ENCODE data around the gene MAST3.
"Not testable (repeated sequence)": the region's sequence is repeated elsewhere in the genome, so short reads cannot be mapped to it uniquely, and the experiment has no call there.

The MAST3 gene

GRCh38 chr19:18101268-18101667 lies 3.7 kb downstream of the MAST3 start:
- Histone ChIP-seq H2AFZ (peak overlapping the region; percentile 12), H3K36me3 (ENCODE audit: control insufficient read depth, insufficient read depth, low read length) (no peaks in the 10 kb centered on the region), H3K79me2 (no peaks in the 10 kb centered on the region), H3K27ac (no peak overlapping the region), H3K9me3 (ENCODE audit: control insufficient read depth, low read length) (no peaks in the 10 kb centered on the region), H3K4me2 (ENCODE audit: low read length) (no peak overlapping the region), H3K4me3 (ENCODE audit: low read depth, low read length) (peak overlapping the region; percentile 8), H3K4me1 (peaks cover 14% of the 10 kb centered on the region), H3K27me3 (ENCODE audit: control insufficient read depth, insufficient read depth, low read length) (no peaks in the 10 kb centered on the region), H3K9ac (no peak overlapping the region)
- TF ChIP-seq, protein P1, sequence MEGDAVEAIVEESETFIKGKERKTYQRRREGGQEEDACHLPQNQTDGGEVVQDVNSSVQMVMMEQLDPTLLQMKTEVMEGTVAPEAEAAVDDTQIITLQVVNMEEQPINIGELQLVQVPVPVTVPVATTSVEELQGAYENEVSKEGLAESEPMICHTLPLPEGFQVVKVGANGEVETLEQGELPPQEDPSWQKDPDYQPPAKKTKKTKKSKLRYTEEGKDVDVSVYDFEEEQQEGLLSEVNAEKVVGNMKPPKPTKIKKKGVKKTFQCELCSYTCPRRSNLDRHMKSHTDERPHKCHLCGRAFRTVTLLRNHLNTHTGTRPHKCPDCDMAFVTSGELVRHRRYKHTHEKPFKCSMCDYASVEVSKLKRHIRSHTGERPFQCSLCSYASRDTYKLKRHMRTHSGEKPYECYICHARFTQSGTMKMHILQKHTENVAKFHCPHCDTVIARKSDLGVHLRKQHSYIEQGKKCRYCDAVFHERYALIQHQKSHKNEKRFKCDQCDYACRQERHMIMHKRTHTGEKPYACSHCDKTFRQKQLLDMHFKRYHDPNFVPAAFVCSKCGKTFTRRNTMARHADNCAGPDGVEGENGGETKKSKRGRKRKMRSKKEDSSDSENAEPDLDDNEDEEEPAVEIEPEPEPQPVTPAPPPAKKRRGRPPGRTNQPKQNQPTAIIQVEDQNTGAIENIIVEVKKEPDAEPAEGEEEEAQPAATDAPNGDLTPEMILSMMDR (IDR thresholded peaks at IDR 0.05), result no peak

DNA sequence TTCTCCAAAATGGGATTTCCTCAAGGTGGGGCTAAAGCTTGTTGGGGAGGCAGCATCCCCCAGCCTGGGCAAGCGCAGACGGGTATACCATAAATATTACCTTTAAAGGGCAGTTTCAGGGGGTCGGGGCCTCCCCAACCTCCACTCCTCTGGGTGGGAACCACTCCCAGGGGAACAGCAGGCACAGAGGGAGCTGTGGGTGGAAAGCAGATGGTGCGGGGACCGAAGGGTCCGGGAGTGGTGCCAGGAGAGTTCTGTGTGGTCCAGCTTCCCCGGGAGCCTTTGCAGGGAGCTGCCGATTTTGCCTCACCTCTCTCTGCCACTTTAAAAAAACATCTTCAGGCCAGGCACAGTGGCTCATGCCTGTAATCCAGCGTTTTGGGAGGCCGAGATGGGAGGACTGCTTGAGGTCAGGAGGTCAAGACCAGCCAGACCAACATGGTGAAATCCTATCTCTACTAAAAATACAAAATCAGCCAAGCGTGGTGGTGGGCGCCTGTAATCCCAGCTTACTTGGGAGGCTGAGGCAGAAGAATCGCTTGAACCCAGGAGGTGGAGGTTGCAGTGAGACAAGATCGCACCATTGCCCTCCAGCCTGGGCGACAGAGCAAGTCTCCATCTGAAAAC lies 5.5 kb downstream of the MAST3 start:
- H3K4me2 ChIP-seq (ENCODE audit: low read length), result no peak overlapping the region
- no peaks in the 10 kb centered on the region for H3K79me2 ChIP-seq
- H3K27ac ChIP-seq, result no peak overlapping the region
- H3K9me3 ChIP-seq (ENCODE audit: control insufficient read depth, low read length), result no peaks in the 10 kb centered on the region
- no peaks in the 10 kb centered on the region for H3K27me3 ChIP-seq (ENCODE audit: control insufficient read depth, insufficient read depth, low read length)
- H3K36me3 ChIP-seq (ENCODE audit: control insufficient read depth, insufficient read depth, low read length), result no peaks in the 10 kb centered on the region
- no peak overlapping the region for H2AFZ ChIP-seq
- H3K4me1 ChIP-seq, result peaks cover 12% of the 10 kb centered on the region
- H3K9ac ChIP-seq, result no peak overlapping the region
- H3K4me3 ChIP-seq (ENCODE audit: low read depth, low read length), result no peak overlapping the region
- TF ChIP-seq, protein P1 (IDR thresholded peaks at IDR 0.05), result no peak

- Histone ChIP-seq H3K9ac (no peak overlapping the region), H3K4me2 (ENCODE audit: low read length) (peak overlapping the region; percentile 64), H3K79me2 (no peaks in the 10 kb centered on the region), H3K4me3 (ENCODE audit: low read depth, low read length) (peak overlapping the region; percentile 37), H3K4me1 (peaks cover 6% of the 10 kb centered on the region), H3K36me3 (ENCODE audit: control insufficient read depth, insufficient read depth, low read length) (no peaks in the 10 kb centered on the region), H2AFZ (peak overlapping the region; percentile 92), H3K27me3 (ENCODE audit: control insufficient read depth, insufficient read depth, low read length) (no peaks in the 10 kb centered on the region), H3K27ac (peak overlapping the region; percentile 36), H3K9me3 (ENCODE audit: control insufficient read depth, low read length) (no peaks in the 10 kb centered on the region)
- TF ChIP-seq, protein P1 (IDR thresholded peaks at IDR 0.05), result no peak
Observed at GRCh38 chr19:18104793-18105131, 7.2 kb downstream of the MAST3 start.

DNA sequence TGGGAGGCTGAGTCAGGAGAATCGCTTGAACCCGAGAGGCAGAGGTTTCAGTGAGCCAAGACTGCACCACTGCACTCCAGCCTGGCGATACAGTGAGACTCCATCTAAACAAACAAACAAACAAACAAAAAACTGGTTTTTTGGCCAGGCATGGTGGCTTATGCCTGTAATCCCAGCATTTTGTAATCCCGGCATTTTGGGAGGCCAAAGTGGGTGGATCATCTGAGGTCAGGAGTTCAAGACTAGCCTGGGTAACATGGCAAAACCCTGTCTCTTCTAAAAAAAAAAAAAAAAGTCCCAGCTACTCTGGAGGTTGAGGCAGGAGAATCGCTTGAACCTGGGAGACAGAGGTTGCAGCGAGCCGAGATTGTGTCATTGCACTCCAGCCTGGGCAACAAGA lies 7.7 kb downstream of the MAST3 start:
- H3K4me2 ChIP-seq (ENCODE audit: low read length); H3K4me3 ChIP-seq (ENCODE audit: low read depth, low read length); H3K9ac ChIP-seq; H3K9me3 ChIP-seq (ENCODE audit: control insufficient read depth, low read length); H3K4me1 ChIP-seq; H3K27ac ChIP-seq; H2AFZ ChIP-seq; H3K36me3 ChIP-seq (ENCODE audit: control insufficient read depth, insufficient read depth, low read length); H3K79me2 ChIP-seq; H3K27me3 ChIP-seq (ENCODE audit: control insufficient read depth, insufficient read depth, low read length): not testable (repeated sequence)

GRCh38 chr19:18107235-18107634 lies 9.7 kb downstream of the MAST3 start:
- Histone ChIP-seq H3K4me2 (ENCODE audit: low read length) (no peak overlapping the region), H3K79me2 (no peaks in the 10 kb centered on the region), H2AFZ (no peak overlapping the region), H3K36me3 (ENCODE audit: control insufficient read depth, insufficient read depth, low read length) (no peaks in the 10 kb centered on the region), H3K4me3 (ENCODE audit: low read depth, low read length) (no peak overlapping the region), H3K4me1 (peaks cover 15% of the 10 kb centered on the region), H3K27ac (no peak overlapping the region), H3K27me3 (ENCODE audit: control insufficient read depth, insufficient read depth, low read length) (no peaks in the 10 kb centered on the region), H3K9ac (no peak overlapping the region), H3K9me3 (ENCODE audit: control insufficient read depth, low read length) (no peaks in the 10 kb centered on the region)
- TF ChIP-seq, protein P1 (IDR thresholded peaks at IDR 0.05), result no peak

All from parathyroid adenoma (tissue), 2 donors.